B cell (primary cell): Measurements from ENCODE around the gene FAXC. TPM values are rescaled to one million over a fixed set of nuclear protein-coding genes. Genes with fewer than 3 reads are reported as not detected.

Source experiments
- ATAC-seq: fragments of 200-7000 bp; cut with Tn5 transposase; one replicate; pipeline ENCODE4 v1.10.0; 2021; ENCODE audit warnings: low read depth, mild to moderate bottlenecking, moderate number of reproducible peaks, moderate library complexity
- CTCF ChIA-PET: fragments of 350-600 bp; sonication (Branson Sonifier 250); formaldehyde crosslinking; loops from one replicate; lab custom pipeline; 2021; ENCODE audit warnings: antibody characterized with exemption, inconsistent platforms; lab: Charles Lee
- POLR2A ChIA-PET: fragments of 350-600 bp; sonication (Branson Sonifier 250); formaldehyde crosslinking; loops from one replicate; lab custom pipeline; 2021; ENCODE audit warnings: antibody characterized with exemption; lab: Charles Lee
- DNase-seq: peaks from one replicate; pipeline ENCODE4 v3.0.0; 2013
- H2AFZ ChIP-seq: 2 replicates; pipeline ENCODE4 v1.6.1; 2012; ENCODE audit warnings: mild to moderate bottlenecking, low read depth, low read length; ENCODE audit not compliant: insufficient read depth, poor library complexity, severe bottlenecking
- H3K27ac ChIP-seq, 2 donors: 1 replicate in 1 of 2; 2 replicates in 1 of 2; pipeline ENCODE4 v1.5.1; 2012 to 2013; ENCODE audit warnings: low read length in 2 of 2, mild to moderate bottlenecking in 2 of 2, moderate library complexity in 1 of 2
- H3K27me3 ChIP-seq, 4 experiments: fragments of 200-600 bp in 1 of 4; sonication (generic) in 1 of 4; replicated peaks in 1 of 4; 1 replicate in 2 of 4; 2 replicates in 2 of 4; pipeline versions ENCODE4 v1.6.1 to v1.7.0; 2013 to 2016; ENCODE audit warnings: low read length in 3 of 4, mild to moderate bottlenecking in 2 of 4, mixed read lengths in 1 of 4, moderate library complexity in 1 of 4; ENCODE audit not compliant: insufficient read depth in 4 of 4, control insufficient read depth in 3 of 4; ENCODE audit errors: control extremely low read depth in 1 of 4
- H3K36me3 ChIP-seq, 2 experiments: replicated peaks in 1 of 2; 1 replicate in 1 of 2; 2 replicates in 1 of 2; pipeline versions ENCODE4 v1.6.1 to v1.7.1; 2013; ENCODE audit warnings: low read length in 1 of 2; ENCODE audit not compliant: insufficient read depth in 2 of 2, control insufficient read depth in 1 of 2; ENCODE audit errors: control extremely low read depth in 1 of 2, extremely low read depth in 1 of 2
- H3K4me1 ChIP-seq, 2 donors: fragments of 200-600 bp in 1 of 2; sonication (generic) in 1 of 2; 1 replicate in 1 of 2; 2 replicates in 1 of 2; pipeline versions ENCODE4 v1.5.1 to v1.6.1; 2013 to 2017; ENCODE audit warnings: low read length in 2 of 2; ENCODE audit not compliant: control insufficient read depth in 2 of 2, insufficient read depth in 2 of 2
- H3K4me2 ChIP-seq: replicated peaks from 2 replicates; pipeline ENCODE3; 2012; ENCODE audit warnings: mild to moderate bottlenecking, low read depth, low read length; ENCODE audit not compliant: poor library complexity, severe bottlenecking
- H3K4me3 ChIP-seq, 5 experiments: fragments of 200-600 bp in 1 of 5; sonication (generic) in 1 of 5; 1 replicate in 3 of 5; 2 replicates in 2 of 5; pipeline versions ENCODE4 v1.5.1 to v1.7.0; 2011 to 2016; ENCODE audit warnings: low read length in 4 of 5, mild to moderate bottlenecking in 4 of 5, low read depth in 2 of 5, control low read depth in 1 of 5, moderate library complexity in 1 of 5; ENCODE audit not compliant: insufficient read depth in 1 of 5; ENCODE audit errors: control extremely low read depth in 1 of 5, extremely low read depth in 1 of 5
- H3K79me2 ChIP-seq: fragments of 200-600 bp; sonication (generic); one replicate; pipeline ENCODE4 v1.6.0; 2016; ENCODE audit warnings: low read length; ENCODE audit not compliant: control insufficient read depth, insufficient read depth
- H3K9ac ChIP-seq: fragments of 200-600 bp; sonication (generic); 2 replicates; pipeline ENCODE4 v1.6.1; 2017; ENCODE audit warnings: mild to moderate bottlenecking, low read length, moderate library complexity
- H3K9me3 ChIP-seq, 3 donors: one replicate each; pipeline versions ENCODE4 v1.6.1 to v1.7.1; 2013; ENCODE audit warnings: low read length in 2 of 3; ENCODE audit not compliant: control insufficient read depth in 2 of 3, insufficient read depth in 1 of 3; ENCODE audit errors: control extremely low read depth in 1 of 3
- H4K20me1 ChIP-seq: 2 replicates; pipeline ENCODE4 v1.6.0; 2012; ENCODE audit warnings: mild to moderate bottlenecking, low read length; ENCODE audit not compliant: insufficient read depth, control insufficient read depth, poor library complexity, severe bottlenecking
- H3K27ac Mint-ChIP-seq: one replicate; pipeline ENCODE4 v1.8.0; 2021; ENCODE audit warnings: mixed read lengths
- H3K27me3 Mint-ChIP-seq: one replicate; pipeline ENCODE4 v1.8.0; 2021; ENCODE audit warnings: mixed read lengths
- H3K4me1 Mint-ChIP-seq: one replicate; pipeline ENCODE4 v1.8.0; 2021; ENCODE audit warnings: mixed read lengths
- H3K4me3 Mint-ChIP-seq: one replicate; pipeline ENCODE4 v1.8.0; 2021; ENCODE audit warnings: mixed read lengths
- H3K9me3 Mint-ChIP-seq: one replicate; pipeline ENCODE4 v1.8.0; 2022; ENCODE audit warnings: mixed read lengths; ENCODE audit not compliant: insufficient read depth
- EZH2 ChIP-seq: IDR thresholded peaks from 2 replicates; pipeline ENCODE4 v1.6.1; 2012; ENCODE audit warnings: borderline replicate concordance, low read depth, mild to moderate bottlenecking, moderate library complexity, low read length; ENCODE audit not compliant: insufficient read depth, poor library complexity, severe bottlenecking
- WGBS: methylation state at CpG from one replicate; pipeline ENCODE4 v1.1.5; 2013; ENCODE audit warnings: missing lambda C conversion rate; ENCODE audit not compliant: insufficient coverage; 5-methylcytosine and 5-hydroxymethylcytosine counted together
- intact Hi-C: fragments of 100-400 bp; cut with micrococcal nuclease; formaldehyde crosslinking; loops from one replicate; pipeline ENCODE4 v1.10.0; 2022
- polyA plus RNA-seq: library from polyadenylated mRNA; depleted of rRNA; stranded (reverse); fragments of >200 nt; gene quantifications from 2 replicates; pipeline ENCODE4 v1.2.3, GENCODE V29; 2012
- total RNA-seq, 2 donors: library from RNA; stranded (reverse); fragments of 120-200 nt in 1 of 2; gene quantifications; 1 replicate in 1 of 2; 2 replicates in 1 of 2; pipeline versions ENCODE4 v1.2.3 to v1.2.4, GENCODE V29; 2013 to 2022
- TF ChIP-seq, protein P1 (sequence below): fragments of 200-600 bp; IDR thresholded peaks from one replicate; pipeline ENCODE4 v1.8.0; 2022; ENCODE audit warnings: antibody characterized with exemption, mild to moderate bottlenecking

FAXC gene
- total and polyA plus RNA-seq, 2 donors (not counting 1 experiment from before 2014, with no cell fraction given), result not detected

- H3K27ac Mint-ChIP-seq, result no peak overlapping the region
- no peaks in the 10 kb centered on the region for H3K9me3 Mint-ChIP-seq
- Histone ChIP-seq H3K9ac (no peak overlapping the region), H3K4me3 (no peak overlapping the region), H3K27me3 (peaks cover 0 to 6% (median 0%) of the 10 kb centered on the region in 4 experiments), H3K4me1 (no peaks in the 10 kb centered on the region), H4K20me1 (no peaks in the 10 kb centered on the region), H3K27ac (no peak overlapping the region), H3K9me3 (no peaks in the 10 kb centered on the region), H2AFZ (no peak overlapping the region), H3K4me2 (no peak overlapping the region), H3K36me3 (no peaks in the 10 kb centered on the region), H3K79me2 (no peaks in the 10 kb centered on the region)
- no peak for DNase-seq
- no peak for ATAC-seq
- H3K4me3 Mint-ChIP-seq, result no peak overlapping the region
- TF ChIP-seq, protein P1, sequence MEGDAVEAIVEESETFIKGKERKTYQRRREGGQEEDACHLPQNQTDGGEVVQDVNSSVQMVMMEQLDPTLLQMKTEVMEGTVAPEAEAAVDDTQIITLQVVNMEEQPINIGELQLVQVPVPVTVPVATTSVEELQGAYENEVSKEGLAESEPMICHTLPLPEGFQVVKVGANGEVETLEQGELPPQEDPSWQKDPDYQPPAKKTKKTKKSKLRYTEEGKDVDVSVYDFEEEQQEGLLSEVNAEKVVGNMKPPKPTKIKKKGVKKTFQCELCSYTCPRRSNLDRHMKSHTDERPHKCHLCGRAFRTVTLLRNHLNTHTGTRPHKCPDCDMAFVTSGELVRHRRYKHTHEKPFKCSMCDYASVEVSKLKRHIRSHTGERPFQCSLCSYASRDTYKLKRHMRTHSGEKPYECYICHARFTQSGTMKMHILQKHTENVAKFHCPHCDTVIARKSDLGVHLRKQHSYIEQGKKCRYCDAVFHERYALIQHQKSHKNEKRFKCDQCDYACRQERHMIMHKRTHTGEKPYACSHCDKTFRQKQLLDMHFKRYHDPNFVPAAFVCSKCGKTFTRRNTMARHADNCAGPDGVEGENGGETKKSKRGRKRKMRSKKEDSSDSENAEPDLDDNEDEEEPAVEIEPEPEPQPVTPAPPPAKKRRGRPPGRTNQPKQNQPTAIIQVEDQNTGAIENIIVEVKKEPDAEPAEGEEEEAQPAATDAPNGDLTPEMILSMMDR, result no peak
- no peak for TF ChIP-seq EZH2
- WGBS, result 57% methylated on average over 1 of the region's 2 CpGs
- H3K27me3 Mint-ChIP-seq, result peaks cover 25% of the 10 kb centered on the region
- ChIA-PET CTCF (no interaction called here), POLR2A (no interaction called here)
- H3K4me1 Mint-ChIP-seq, result no peaks in the 10 kb centered on the region
- intact Hi-C loops, result no loop called here
These were observed 72.7 kb downstream of the FAXC start for GRCh38 chr6:99276747-99277146.

DNA sequence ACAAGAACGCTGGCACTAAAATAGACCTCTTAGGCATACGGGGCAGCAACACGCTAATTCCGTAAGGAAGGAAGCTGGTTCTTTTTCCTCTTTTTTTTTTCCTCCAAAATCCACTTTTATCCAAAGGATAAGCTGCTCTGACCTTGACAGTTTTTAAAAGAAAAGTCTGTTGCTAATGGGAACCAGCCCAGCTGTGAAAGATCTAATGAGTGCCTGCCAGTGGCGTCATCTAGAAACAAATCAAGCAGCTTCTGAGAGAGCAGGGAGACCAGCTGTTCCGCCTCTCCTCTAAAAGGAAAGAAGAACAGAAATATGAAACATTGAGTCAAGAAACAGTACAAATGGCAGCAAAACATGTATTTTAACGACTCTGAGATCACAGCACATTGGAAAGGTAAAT lies 78.6 kb downstream of the FAXC start:
- Mint-ChIP-seq H3K9me3 (no peaks in the 10 kb centered on the region), H3K4me1 (no peaks in the 10 kb centered on the region), H3K27me3 (peaks cover 10% of the 10 kb centered on the region), H3K4me3 (no peak overlapping the region), H3K27ac (no peak overlapping the region)
- intact Hi-C loops, result no loop called here
- 80% methylated on average over 5 of the region's 7 CpGs for WGBS
- ChIA-PET CTCF (no interaction called here), POLR2A (no interaction called here)
- H3K79me2 ChIP-seq, result no peaks in the 10 kb centered on the region
- TF ChIP-seq, protein P1, result no peak
- no peak for TF ChIP-seq EZH2
- no peak overlapping the region for H3K4me3 ChIP-seq
- no peak overlapping the region for H3K27ac ChIP-seq
- no peak overlapping the region for H3K9ac ChIP-seq
- DNase-seq (no peak), ATAC-seq (no peak)
- H3K4me2 ChIP-seq, result no peak overlapping the region
- no peaks in the 10 kb centered on the region for H3K27me3 ChIP-seq
- no peak overlapping the region for H2AFZ ChIP-seq
- H4K20me1 ChIP-seq, result no peaks in the 10 kb centered on the region
- no peaks in the 10 kb centered on the region for H3K36me3 ChIP-seq
- no peaks in the 10 kb centered on the region for H3K4me1 ChIP-seq
- no peaks in the 10 kb centered on the region for H3K9me3 ChIP-seq
